GM11168 (cell line): ENCODE data around the gene TUBA8.

Experiments
- in situ Hi-C: fragments of 300-500 bp; cut with MboI; formaldehyde crosslinking; loops from one replicate; pipeline ENCODE4 v1.12.0; 2022; ENCODE audit warnings: low sequenced_read_pairs; ENCODE audit not compliant: unreplicated experiment

TUBA8 gene

GRCh38 chr22:18075720-18076497 is 34.7 kb upstream of the TUBA8 start:
- in situ Hi-C loops, result no loop called here

GRCh38 chr22:18077087-18077638 is 33.4 kb upstream of the TUBA8 start:
- in situ Hi-C loops, result no loop called here

DNA sequence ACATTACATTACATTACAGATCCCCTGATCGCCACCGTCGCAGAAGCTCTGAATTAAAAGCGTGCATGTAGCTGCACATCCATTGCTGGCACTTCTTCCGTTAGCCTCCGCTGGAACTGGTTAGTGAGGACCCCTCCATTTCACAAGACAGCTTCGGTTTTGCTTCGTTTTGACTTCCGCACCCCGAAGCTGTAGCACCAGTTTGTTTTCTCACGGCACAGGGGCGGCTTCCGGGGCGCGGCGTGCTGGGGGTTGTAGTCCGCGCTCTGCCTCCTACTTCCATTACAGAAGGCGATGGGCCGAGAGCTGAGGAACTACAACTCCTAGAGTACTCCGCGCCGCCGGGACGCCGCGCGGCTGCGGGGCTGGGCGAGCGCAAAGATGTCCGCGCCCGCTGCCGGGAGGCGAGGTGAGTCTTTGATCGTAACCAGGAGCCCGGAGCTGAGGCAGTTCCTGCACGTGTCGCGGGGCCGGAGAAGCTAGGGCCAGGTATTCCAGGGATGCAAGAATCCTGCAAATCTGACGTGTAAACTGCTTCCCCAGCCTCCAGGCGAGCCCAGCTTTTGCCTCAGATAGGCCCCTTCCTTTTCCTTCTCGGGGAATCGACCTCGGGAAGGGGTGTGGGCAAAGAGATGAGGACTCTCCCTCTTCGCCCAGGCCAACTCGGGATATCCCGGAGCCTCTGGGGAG is 32.8 kb upstream of the TUBA8 start, which contains the start of gene PEX26:
PEX26 (plus strand) TSS at position 352 of the 690 bp plus-strand sequence. CDS start 387 bp downstream, outside the sequence.
- in situ Hi-C loops, result no loop called here

DNA sequence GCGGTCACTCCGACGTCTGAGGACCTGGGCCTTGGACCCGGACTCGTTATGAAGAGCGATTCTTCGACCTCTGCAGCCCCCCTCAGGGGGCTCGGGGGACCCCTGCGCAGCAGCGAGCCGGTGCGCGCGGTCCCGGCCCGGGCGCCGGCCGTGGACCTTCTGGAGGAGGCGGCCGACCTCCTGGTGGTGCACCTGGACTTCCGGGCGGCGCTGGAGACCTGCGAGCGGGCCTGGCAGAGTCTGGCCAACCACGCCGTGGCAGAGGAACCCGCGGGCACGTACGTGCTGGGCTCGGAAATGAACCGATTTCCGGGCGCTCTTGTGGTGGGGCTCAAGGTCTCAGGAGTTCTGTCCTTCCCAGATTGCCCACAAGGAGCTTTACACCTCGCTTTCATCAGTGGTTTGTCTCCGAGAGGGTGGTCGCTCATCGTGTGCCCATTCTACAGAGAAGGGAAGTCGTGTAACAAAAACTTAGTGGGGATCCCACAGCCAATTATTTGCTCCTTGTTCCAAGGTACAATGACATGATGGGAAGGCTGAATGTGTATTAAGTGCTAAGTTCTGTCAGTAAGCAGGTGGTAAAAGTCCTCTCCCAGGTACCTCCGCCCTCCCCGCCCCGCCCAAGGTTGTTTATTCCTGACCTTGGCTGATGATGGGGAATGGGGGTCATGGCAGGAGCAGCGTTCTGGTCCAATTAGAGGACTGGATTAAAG is 32.1 kb upstream of the TUBA8 start:
- in situ Hi-C loops, result no loop called here

DNA sequence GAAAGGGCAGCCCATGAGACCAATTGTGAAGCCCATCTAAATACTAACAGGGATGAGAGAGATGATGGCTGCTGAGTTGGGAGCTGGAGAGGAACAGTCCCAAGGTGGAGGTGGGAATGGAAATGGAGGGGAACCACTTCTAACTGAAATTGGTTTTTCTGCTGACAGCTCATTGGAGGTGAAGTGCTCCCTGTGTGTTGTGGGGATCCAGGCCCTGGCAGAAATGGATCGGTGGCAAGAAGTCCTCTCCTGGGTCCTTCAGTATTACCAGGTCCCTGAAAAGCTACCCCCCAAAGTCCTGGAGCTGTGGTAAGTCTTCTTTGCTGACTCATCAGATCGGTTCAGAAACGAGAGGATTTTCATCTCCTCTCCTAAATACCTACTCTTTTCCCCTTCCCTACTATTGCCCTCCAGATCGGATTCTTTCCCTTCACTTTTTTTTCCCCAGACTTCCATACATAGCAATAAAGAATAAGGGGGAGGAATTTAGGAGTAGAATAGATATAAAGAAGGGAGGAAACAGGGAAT is 30.8 kb upstream of the TUBA8 start:
- in situ Hi-C loops, result no loop called here

DNA sequence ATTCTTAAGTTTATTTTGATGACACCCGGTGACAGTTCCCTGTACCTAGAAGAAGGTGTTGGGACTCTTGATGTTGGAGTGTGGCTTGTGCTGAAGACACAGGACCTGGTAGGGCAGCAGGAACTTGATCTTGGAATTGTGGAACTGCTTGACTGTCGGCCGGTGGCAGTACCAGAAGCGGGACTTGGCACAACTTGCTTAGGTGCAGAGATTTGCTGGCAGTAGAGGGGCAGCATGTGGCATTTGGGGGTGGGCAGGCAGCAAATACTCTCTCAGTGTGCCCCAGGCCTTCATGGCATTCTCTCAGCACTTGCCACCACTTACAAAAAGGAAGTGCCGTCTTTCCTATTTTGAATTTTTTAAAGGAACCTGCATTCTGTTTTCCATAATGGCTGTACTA is 29.2 kb upstream of the TUBA8 start:
- in situ Hi-C loops, result no loop called here

GRCh38 chr22:18082467-18082866 is 28.1 kb upstream of the TUBA8 start:
- in situ Hi-C loops, result no loop called here

DNA sequence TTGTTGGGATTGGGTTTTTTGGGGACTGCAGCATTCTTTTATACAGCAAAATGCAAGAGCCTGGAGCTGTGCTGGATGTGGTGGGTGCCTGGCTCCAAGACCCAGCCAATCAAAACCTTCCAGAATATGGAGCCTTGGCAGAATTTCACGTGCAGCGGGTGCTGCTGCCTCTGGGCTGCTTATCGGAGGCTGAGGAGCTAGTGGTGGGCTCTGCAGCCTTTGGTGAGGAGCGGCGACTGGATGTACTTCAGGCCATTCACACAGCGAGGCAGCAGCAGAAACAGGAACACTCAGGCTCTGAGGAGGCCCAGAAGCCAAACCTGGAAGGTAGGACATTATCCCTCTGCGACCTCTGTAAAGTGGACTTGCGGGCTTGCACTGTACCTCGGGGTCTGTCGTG is 27.2 kb upstream of the TUBA8 start:
- in situ Hi-C loops, result no loop called here

GRCh38 chr22:18085188-18085587 is 25.4 kb upstream of the TUBA8 start:
- in situ Hi-C loops, result no loop called here

GRCh38 chr22:18087350-18087855 is 23.2 kb upstream of the TUBA8 start:
- in situ Hi-C loops, result no loop called here

- in situ Hi-C loops, result no loop called here
Observed at GRCh38 chr22:18088825-18089568, 21.6 kb upstream of the TUBA8 start.

- in situ Hi-C loops, result no loop called here
Observed at GRCh38 chr22:18090286-18090685, 20.3 kb upstream of the TUBA8 start.

DNA sequence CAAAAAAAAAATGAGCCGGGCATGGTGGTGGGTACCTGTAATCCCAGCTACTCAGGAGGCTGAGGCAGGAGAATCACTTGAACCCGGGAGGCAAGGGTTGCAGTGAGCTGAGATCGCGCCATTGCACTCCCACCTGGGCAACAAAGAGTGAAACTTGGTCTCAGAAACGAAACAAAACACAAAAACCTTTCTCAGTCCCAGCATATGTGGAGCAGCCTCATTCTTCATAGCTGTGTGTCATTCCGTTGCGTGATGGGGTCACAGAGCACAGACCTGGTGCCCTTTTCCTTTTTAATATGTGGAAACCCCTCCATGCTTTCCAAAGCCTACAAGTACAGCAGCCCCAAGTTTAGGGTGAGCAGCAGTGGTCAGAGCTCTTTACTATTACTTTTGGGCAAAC is 19.1 kb upstream of the TUBA8 start:
- in situ Hi-C loops, result no loop called here

DNA sequence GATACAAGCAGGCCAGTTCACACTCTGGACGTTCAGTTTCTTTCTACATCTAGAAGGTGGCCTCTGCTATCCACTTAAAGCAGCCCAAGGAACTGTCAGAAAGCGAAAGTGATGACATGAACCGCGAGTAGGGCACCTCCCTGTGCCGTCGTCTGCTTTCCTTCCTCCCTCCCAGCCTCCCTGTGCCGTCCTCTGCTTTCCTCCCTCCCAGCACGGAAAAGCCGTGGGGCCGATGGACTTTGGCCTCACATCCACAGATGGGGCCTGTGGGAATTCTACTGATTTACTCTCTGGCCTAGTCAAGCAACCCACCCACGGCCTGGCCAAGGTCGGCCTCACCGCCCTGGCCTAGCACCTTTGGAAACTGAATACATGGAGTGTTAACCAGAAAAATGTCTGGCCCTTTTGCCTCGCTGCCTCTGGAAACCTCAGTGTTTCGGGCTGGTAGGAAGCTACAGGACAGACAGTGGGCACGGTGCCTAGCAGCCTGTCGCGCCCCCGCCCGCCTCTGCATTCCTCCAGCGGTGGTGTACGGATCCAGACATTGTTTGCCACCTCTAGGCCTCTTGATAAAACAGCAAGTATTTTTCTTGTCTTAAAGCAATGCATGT is 18.6 kb upstream of the TUBA8 start:
- in situ Hi-C loops, result no loop called here

DNA sequence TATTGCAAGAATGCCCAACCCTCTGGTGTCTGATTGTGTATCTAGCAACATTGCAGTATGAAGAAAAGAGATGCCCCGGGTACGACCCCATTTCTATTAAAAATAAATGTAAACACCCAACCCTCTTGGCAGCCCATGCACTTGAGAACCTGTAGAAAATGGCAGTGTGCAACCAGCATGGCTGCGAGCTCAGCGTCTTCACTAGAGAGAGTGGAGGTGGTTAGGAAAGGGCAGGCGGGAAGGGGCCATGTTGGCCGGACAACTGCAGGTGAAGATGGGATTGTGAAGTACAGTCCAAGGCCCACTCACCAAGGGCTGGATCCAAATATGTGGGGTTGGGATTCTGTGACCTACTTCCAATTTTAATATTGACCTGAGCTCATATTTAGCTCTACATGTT is 16.9 kb upstream of the TUBA8 start:
- in situ Hi-C loops, result no loop called here

GRCh38 chr22:18095101-18095805 is 15.4 kb upstream of the TUBA8 start:
- in situ Hi-C loops, result no loop called here

DNA sequence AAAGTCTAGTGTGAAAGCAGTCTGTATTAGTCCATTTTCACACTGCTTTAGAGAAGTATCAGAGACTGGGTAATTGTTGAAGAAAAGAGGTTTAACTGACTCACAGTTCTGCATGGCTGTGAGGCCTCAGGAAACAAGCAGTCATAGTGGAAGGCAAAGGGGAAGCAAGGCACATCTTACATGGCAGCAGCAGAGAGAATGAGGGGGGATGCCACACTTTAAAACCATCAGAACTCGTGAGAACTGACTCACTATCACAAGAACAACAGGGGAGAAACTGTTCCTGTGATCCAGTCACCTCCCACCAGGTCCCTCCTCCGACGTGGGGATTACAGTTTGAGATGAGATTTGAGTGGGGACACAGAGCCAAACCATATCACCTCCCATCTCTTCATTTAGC is 13.8 kb upstream of the TUBA8 start:
- in situ Hi-C loops, result no loop called here

DNA sequence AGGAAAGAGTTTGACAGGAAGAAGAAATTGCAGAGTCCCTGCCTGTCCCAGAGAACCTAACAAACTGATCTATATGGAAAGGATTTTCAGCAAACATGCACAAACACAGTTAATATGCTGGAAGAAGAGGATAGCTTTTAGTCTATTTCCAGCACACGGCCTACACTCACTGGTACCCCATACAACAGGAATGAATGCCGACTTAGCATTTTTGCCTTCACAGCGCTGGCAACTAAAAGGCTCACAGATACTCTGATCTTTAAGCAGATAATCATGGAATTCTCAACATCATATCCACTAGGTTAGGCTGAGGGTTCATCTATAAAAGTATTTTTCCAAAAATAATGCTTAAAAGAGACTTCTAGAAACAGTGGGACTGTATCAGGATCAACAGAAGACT is 9.8 kb upstream of the TUBA8 start:
- in situ Hi-C loops, result no loop called here

DNA sequence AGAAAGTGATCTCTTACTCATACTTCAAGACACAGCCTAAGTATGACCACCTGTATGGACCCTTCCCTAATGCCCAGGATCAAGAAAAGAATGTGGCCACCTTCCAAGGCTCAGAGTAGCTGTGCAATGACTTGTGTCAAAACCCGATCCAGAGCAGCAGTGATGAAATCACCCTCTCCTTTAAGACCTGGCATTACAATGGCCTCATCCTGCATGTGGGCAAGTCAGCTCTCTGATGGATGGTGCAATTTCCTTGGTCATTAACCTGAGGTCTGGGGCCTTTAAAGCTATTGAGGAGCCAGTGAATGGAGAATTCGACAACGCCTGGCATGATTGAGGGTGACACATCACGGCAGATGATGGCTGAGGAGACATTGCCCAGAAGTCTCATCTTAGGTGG is 9.1 kb upstream of the TUBA8 start:
- in situ Hi-C loops, result no loop called here
